Subcutaneous adipose tissue (tissue), 4 donors: ENCODE measurements around the gene STAC3. TPM values are rescaled to one million over a fixed set of nuclear protein-coding genes. Genes with fewer than 3 reads are reported as not detected.

Experiments
- CTCF ChIP-seq: fragments of 450-650 bp; IDR thresholded peaks from one replicate; pipeline ENCODE4 v1.5.1; 2016; ENCODE audit warnings: low read depth, mild to moderate bottlenecking, control low read depth, antibody characterized with exemption, moderate library complexity
- total RNA-seq, 4 donors: library from RNA; depleted of rRNA; stranded (reverse); fragments of >200 nt; gene quantifications; one replicate each; pipeline ENCODE4 v1.1.0, GENCODE V29; 2016

STAC3 gene
- total RNA-seq, 4 donors from 2014 or later: 2.2 to 7.8 (median 3.7) TPM

GRCh38 chr12:57208631-57209282 lies 42.2 kb downstream of the STAC3 start:
- no peak for TF ChIP-seq CTCF

- no peak for TF ChIP-seq CTCF
These were observed 43.0 kb downstream of the STAC3 start for GRCh38 chr12:57207731-57208630.

- no peak for TF ChIP-seq CTCF
These were observed 45.1 kb downstream of the STAC3 start for GRCh38 chr12:57205931-57206330.

- TF ChIP-seq CTCF: no peak
These were observed 45.8 kb downstream of the STAC3 start for GRCh38 chr12:57205186-57205585.

- no peak for TF ChIP-seq CTCF
These were observed 46.5 kb downstream of the STAC3 start for GRCh38 chr12:57204454-57204853.

- no peak for TF ChIP-seq CTCF
These were observed 47.2 kb downstream of the STAC3 start for GRCh38 chr12:57203791-57204190.

- no peak for TF ChIP-seq CTCF
These were observed 47.8 kb downstream of the STAC3 start for GRCh38 chr12:57203201-57203600.
